ENCODE data around the gene DAZAP2.
"Not testable (repeated sequence)": the region's sequence is repeated elsewhere in the genome, so short reads cannot be mapped to it uniquely, and the experiment has no call there.

Gene DAZAP2

GRCh38 chr12:51217968-51218606, 20.5 kb upstream of the DAZAP2 start, which contains the start of gene POU6F1:
POU6F1 (minus strand) TSS chr12:51218062; CDS start chr12:51206836, 11,226 bp downstream.
- peak; percentile 81 for DNase-seq

GRCh38 chr12:51218607-51219161, 19.9 kb upstream of the DAZAP2 start:
- no peak for DNase-seq

- DNase-seq = no peak
Measured at GRCh38 chr12:51219322-51219721, 19.3 kb upstream of the DAZAP2 start.

GRCh38 chr12:51219857-51220256, 18.8 kb upstream of the DAZAP2 start:
- not testable (repeated sequence) for DNase-seq

- no peak for DNase-seq
Measured at GRCh38 chr12:51222461-51222860, 16.2 kb upstream of the DAZAP2 start.

GRCh38 chr12:51224625-51225024, 14.0 kb upstream of the DAZAP2 start:
- DNase-seq = no peak

GRCh38 chr12:51225234-51225633, 13.4 kb upstream of the DAZAP2 start:
- no peak for DNase-seq

- no peak for DNase-seq
Measured at GRCh38 chr12:51225771-51226170, 12.9 kb upstream of the DAZAP2 start.

- DNase-seq = not testable (repeated sequence)
Measured at GRCh38 chr12:51227112-51227511, 11.5 kb upstream of the DAZAP2 start.

GRCh38 chr12:51227962-51228361, 10.7 kb upstream of the DAZAP2 start:
- no peak for DNase-seq

- no peak for DNase-seq
Measured at GRCh38 chr12:51229116-51229809, 9.4 kb upstream of the DAZAP2 start.

- DNase-seq = no peak
Measured at GRCh38 chr12:51232642-51233041, 6.0 kb upstream of the DAZAP2 start.

- DNase-seq = no peak
Measured at GRCh38 chr12:51234530-51234929, 4.1 kb upstream of the DAZAP2 start.

- no peak for DNase-seq
Measured at GRCh38 chr12:51238037-51238509, 553 bp upstream of the DAZAP2 start.

- DNase-seq = no peak
Measured at GRCh38 chr12:51240971-51241370, 2.3 kb downstream of the DAZAP2 start.

- DNase-seq = no peak
Measured at GRCh38 chr12:51242120-51242519, 3.5 kb downstream of the DAZAP2 start.

- DNase-seq = no peak
Measured at GRCh38 chr12:51242876-51243275, 4.2 kb downstream of the DAZAP2 start.

GRCh38 chr12:51244269-51244668, 5.6 kb downstream of the DAZAP2 start:
- no peak for DNase-seq

GRCh38 chr12:51245476-51246253, 7.0 kb downstream of the DAZAP2 start:
- DNase-seq = no peak

GRCh38 chr12:51246254-51246853, 7.7 kb downstream of the DAZAP2 start:
- no peak for DNase-seq

GRCh38 chr12:51247523-51248206, 9.0 kb downstream of the DAZAP2 start:
- DNase-seq = no peak

- no peak for DNase-seq
Measured at GRCh38 chr12:51253276-51253675, 14.7 kb downstream of the DAZAP2 start.
